Activated T-helper 1 cell treated with Interleukin-2 at 50 U/mL for 16 hours (primary cell): ENCODE data around the gene IFNL3.
"Not testable (repeated sequence)": the region's sequence is repeated elsewhere in the genome, so short reads cannot be mapped to it uniquely, and the experiment has no call there.

Source experiments
- DNase-seq: peaks from one replicate; pipeline ENCODE4 v3.0.0-alpha.2; 2020; ENCODE audit warnings: low read depth

Gene IFNL3

GRCh38 chr19:39244410-39245100, at the start of gene IFNL3:
Gene IFNL3 (minus strand): TSS chr19:39245006. CDS start chr19:39244967, 39 bp downstream.
- DNase-seq, result not testable (repeated sequence)

- no peak for DNase-seq
Observed at GRCh38 chr19:39293394-39293793, 48.6 kb upstream of the IFNL3 start.

- no peak for DNase-seq
Observed at GRCh38 chr19:39284032-39284431, 39.2 kb upstream of the IFNL3 start.

- DNase-seq, result no peak
Observed at GRCh38 chr19:39282021-39282420, 37.2 kb upstream of the IFNL3 start.

GRCh38 chr19:39277598-39277997, 32.8 kb upstream of the IFNL3 start:
- DNase-seq, result no peak

GRCh38 chr19:39276740-39277139, 31.9 kb upstream of the IFNL3 start:
- DNase-seq, result no peak

GRCh38 chr19:39275578-39275977, 30.8 kb upstream of the IFNL3 start:
- DNase-seq, result no peak

- not testable (repeated sequence) for DNase-seq
Observed at GRCh38 chr19:39273859-39274258, 29.1 kb upstream of the IFNL3 start.

- no peak for DNase-seq
Observed at GRCh38 chr19:39270036-39270871, 25.4 kb upstream of the IFNL3 start.

GRCh38 chr19:39269369-39269768, 24.6 kb upstream of the IFNL3 start:
- DNase-seq, result not testable (repeated sequence)

GRCh38 chr19:39268531-39269223, 23.9 kb upstream of the IFNL3 start:
- DNase-seq, result not testable (repeated sequence)

- not testable (repeated sequence) for DNase-seq
Observed at GRCh38 chr19:39268085-39268484, 23.3 kb upstream of the IFNL3 start, which contains the start of gene IFNL2. Gene IFNL2 (plus strand): TSS chr19:39268396. CDS start chr19:39268569, 173 bp downstream.

GRCh38 chr19:39265321-39265916, 20.6 kb upstream of the IFNL3 start:
- DNase-seq, result no peak

GRCh38 chr19:39264306-39265290, 19.8 kb upstream of the IFNL3 start:
- DNase-seq, result no peak

- DNase-seq, result no peak
Observed at GRCh38 chr19:39263912-39264305, 19.1 kb upstream of the IFNL3 start.

GRCh38 chr19:39262496-39262895, 17.7 kb upstream of the IFNL3 start:
- DNase-seq, result no peak

- DNase-seq, result no peak
Observed at GRCh38 chr19:39261704-39262103, 16.9 kb upstream of the IFNL3 start.

GRCh38 chr19:39257227-39257626, 12.4 kb upstream of the IFNL3 start:
- DNase-seq, result no peak

- DNase-seq, result no peak
Observed at GRCh38 chr19:39254531-39255345, 9.9 kb upstream of the IFNL3 start.
